Measurements from ENCODE around the gene APOH. TPM values are rescaled to one million over a fixed set of nuclear protein-coding genes. Genes with fewer than 3 reads are reported as not detected.

The APOH gene
- total and polyA plus RNA-seq, 2 of the 13 experiments (the other 11 are each of a cell fraction or from before 2014, with no cell fraction given) = 4,846 to 5,748 TPM

DNA sequence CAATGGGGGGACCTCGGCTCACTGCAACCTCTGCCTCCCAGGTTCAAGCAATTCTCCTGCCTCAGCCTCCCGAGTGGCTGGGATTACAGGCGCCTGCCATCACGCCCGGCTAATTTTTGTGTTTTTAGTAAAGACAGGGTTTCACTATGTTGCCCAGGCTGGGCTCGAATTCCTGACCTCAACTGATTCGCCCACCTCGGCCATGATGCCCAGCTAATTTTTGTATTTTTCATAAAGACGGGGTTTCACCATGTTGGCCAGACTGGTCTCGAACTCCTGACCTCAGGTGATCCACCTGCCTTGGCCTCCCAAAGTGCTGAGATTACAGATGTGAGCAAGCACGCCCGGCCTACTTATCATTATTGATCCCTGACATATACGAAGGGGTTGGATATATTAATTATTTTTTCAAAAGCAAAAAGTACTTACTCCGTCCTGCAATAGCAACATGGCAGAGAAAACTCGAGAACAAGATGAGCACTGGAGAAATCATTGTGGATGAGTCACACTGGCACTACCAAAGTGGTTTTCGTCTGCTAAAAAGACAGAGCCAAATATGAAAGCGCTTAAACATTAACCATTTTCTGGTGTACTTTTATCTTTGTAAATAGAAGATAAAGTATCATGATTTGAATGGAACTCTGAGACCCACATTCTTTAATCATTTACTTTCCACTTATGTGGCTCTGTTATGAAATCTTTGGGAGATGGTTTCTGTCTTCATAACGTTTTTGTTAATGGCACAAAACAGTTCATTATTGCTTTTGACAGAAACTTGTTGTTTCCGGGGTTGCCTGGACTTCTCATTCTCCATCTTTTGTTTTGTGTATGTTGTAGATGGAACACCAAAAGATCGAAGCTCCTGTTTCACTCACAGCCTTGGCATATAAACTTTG is at the start of gene APOH (continued):
- TF ChIP-seq, protein P1, sequence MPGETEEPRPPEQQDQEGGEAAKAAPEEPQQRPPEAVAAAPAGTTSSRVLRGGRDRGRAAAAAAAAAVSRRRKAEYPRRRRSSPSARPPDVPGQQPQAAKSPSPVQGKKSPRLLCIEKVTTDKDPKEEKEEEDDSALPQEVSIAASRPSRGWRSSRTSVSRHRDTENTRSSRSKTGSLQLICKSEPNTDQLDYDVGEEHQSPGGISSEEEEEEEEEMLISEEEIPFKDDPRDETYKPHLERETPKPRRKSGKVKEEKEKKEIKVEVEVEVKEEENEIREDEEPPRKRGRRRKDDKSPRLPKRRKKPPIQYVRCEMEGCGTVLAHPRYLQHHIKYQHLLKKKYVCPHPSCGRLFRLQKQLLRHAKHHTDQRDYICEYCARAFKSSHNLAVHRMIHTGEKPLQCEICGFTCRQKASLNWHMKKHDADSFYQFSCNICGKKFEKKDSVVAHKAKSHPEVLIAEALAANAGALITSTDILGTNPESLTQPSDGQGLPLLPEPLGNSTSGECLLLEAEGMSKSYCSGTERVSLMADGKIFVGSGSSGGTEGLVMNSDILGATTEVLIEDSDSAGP (CRISPR knock-in tag; IDR thresholded peaks at IDR 0.05; ENCODE audit: borderline replicate concordance) = no peak; the same call in 1 of the 2 replicates
- no peak; the same call in 1 of the 2 replicates for TF ChIP-seq SMAD3 (CRISPR knock-in tag; IDR thresholded peaks at IDR 0.05)
- TF ChIP-seq, protein P2, sequence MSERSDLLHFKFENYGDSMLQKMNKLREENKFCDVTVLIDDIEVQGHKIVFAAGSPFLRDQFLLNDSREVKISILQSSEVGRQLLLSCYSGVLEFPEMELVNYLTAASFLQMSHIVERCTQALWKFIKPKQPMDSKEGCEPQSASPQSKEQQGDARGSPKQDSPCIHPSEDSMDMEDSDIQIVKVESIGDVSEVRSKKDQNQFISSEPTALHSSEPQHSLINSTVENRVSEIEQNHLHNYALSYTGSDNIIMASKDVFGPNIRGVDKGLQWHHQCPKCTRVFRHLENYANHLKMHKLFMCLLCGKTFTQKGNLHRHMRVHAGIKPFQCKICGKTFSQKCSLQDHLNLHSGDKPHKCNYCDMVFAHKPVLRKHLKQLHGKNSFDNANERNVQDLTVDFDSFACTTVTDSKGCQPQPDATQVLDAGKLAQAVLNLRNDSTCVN (CRISPR knock-in tag; IDR thresholded peaks at IDR 0.05; ENCODE audit: borderline replicate concordance) = no peak
- TF ChIP-seq HDAC6 (IDR thresholded peaks at IDR 0.05; ENCODE audit: low read depth, low read length) = no peak
- TF ChIP-seq ZMAT5 (CRISPR knock-in tag; IDR thresholded peaks at IDR 0.05; ENCODE audit: borderline replicate concordance, low read depth) = no peak
- TF ChIP-seq ZNF709 (CRISPR knock-in tag; IDR thresholded peaks at IDR 0.05) = no peak
- peak; percentile 52; the same call in 1 of the 2 replicates for TF ChIP-seq BCL6 (CRISPR knock-in tag; IDR thresholded peaks at IDR 0.05)
- no peak for TF ChIP-seq ZNF619 (CRISPR knock-in tag; IDR thresholded peaks at IDR 0.05)
- TF ChIP-seq, protein P3, sequence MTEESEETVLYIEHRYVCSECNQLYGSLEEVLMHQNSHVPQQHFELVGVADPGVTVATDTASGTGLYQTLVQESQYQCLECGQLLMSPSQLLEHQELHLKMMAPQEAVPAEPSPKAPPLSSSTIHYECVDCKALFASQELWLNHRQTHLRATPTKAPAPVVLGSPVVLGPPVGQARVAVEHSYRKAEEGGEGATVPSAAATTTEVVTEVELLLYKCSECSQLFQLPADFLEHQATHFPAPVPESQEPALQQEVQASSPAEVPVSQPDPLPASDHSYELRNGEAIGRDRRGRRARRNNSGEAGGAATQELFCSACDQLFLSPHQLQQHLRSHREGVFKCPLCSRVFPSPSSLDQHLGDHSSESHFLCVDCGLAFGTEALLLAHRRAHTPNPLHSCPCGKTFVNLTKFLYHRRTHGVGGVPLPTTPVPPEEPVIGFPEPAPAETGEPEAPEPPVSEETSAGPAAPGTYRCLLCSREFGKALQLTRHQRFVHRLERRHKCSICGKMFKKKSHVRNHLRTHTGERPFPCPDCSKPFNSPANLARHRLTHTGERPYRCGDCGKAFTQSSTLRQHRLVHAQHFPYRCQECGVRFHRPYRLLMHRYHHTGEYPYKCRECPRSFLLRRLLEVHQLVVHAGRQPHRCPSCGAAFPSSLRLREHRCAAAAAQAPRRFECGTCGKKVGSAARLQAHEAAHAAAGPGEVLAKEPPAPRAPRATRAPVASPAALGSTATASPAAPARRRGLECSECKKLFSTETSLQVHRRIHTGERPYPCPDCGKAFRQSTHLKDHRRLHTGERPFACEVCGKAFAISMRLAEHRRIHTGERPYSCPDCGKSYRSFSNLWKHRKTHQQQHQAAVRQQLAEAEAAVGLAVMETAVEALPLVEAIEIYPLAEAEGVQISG (CRISPR knock-in tag; IDR thresholded peaks at IDR 0.05) = peak; percentile 26
- TF ChIP-seq FOXA3 (CRISPR knock-in tag; IDR thresholded peaks at IDR 0.05) = peak; percentile 87
- TF ChIP-seq TEF (CRISPR knock-in tag; IDR thresholded peaks at IDR 0.05) = peak; percentile 56; the same call in 1 of the 2 replicates
- no peak for TF ChIP-seq ZNF572 (CRISPR knock-in tag; IDR thresholded peaks at IDR 0.05)
- TF ChIP-seq ZIK1 (CRISPR knock-in tag; IDR thresholded peaks at IDR 0.05; ENCODE audit: borderline replicate concordance, low read depth) = peak; percentile 49; the same call in 1 of the 2 replicates
- TF ChIP-seq U2AF1 (optimal IDR thresholded peaks at IDR 0.05; ENCODE audit: low read depth, low read length) = no peak
- TF ChIP-seq NBN (conservative IDR thresholded peaks at IDR 0.05) = no peak
- TF ChIP-seq ZNF580 (CRISPR knock-in tag; IDR thresholded peaks at IDR 0.05; ENCODE audit: borderline replicate concordance, low read depth) = 0 out of 2 replicates have a peak, but pooled peaks have one; percentile 21
- TF ChIP-seq, protein P4, sequence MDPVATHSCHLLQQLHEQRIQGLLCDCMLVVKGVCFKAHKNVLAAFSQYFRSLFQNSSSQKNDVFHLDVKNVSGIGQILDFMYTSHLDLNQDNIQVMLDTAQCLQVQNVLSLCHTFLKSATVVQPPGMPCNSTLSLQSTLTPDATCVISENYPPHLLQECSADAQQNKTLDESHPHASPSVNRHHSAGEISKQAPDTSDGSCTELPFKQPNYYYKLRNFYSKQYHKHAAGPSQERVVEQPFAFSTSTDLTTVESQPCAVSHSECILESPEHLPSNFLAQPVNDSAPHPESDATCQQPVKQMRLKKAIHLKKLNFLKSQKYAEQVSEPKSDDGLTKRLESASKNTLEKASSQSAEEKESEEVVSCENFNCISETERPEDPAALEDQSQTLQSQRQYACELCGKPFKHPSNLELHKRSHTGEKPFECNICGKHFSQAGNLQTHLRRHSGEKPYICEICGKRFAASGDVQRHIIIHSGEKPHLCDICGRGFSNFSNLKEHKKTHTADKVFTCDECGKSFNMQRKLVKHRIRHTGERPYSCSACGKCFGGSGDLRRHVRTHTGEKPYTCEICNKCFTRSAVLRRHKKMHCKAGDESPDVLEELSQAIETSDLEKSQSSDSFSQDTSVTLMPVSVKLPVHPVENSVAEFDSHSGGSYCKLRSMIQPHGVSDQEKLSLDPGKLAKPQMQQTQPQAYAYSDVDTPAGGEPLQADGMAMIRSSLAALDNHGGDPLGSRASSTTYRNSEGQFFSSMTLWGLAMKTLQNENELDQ (CRISPR knock-in tag; IDR thresholded peaks at IDR 0.05; ENCODE audit: borderline replicate concordance) = peak; percentile 33; the same call in 1 of the 2 replicates
- TF ChIP-seq MEF2D (CRISPR knock-in tag; IDR thresholded peaks at IDR 0.05) = peak; percentile 86; the same call in 1 of the 2 replicates

Measured in HepG2 (cell line).